PFSK-1 (cell line): Measurements from ENCODE around the gene ITPKB.

Source experiments
- FOXP2 ChIP-seq: optimal IDR thresholded peaks from 2 replicates; pipeline ENCODE3; 2011; ENCODE audit warnings: borderline replicate concordance, control low read depth, inconsistent platforms; ENCODE audit not compliant: insufficient read depth; ENCODE audit errors: extremely low read length, extremely low read depth
- POLR2AphosphoS5 ChIP-seq: IDR thresholded peaks from 2 replicates; pipeline ENCODE4 v1.6.1; 2012; ENCODE audit warnings: low read depth, mild to moderate bottlenecking, control low read depth, low read length, moderate library complexity
- REST ChIP-seq, 2 experiments: IDR thresholded peaks; 2 replicates each; pipeline versions ENCODE4 v1.6.1 to v1.8.0; 2011 to 2012; ENCODE audit warnings: low read depth in 2 of 2, low read length in 2 of 2, control low read depth in 1 of 2, inconsistent platforms in 1 of 2, mild to moderate bottlenecking in 1 of 2, moderate library complexity in 1 of 2; ENCODE audit not compliant: insufficient read depth in 1 of 2
- SIN3A ChIP-seq: IDR thresholded peaks from 2 replicates; pipeline ENCODE4 v1.6.1; 2012; ENCODE audit warnings: mild to moderate bottlenecking, low read length, moderate library complexity, borderline replicate concordance; ENCODE audit not compliant: insufficient read depth
- TAF1 ChIP-seq: IDR thresholded peaks from 2 replicates; pipeline ENCODE4 v1.6.1; 2012; ENCODE audit warnings: low read length, control low read depth, borderline replicate concordance; ENCODE audit not compliant: insufficient read depth

ITPKB gene

GRCh38 chr1:226688056-226688748 lies 50.9 kb downstream of the ITPKB start:
- TF ChIP-seq POLR2AphosphoS5 (no peak), SIN3A (no peak), FOXP2 (no peak), TAF1 (no peak), REST (IDR thresholded peaks at IDR 0.05; ENCODE audit: insufficient read depth in 1 of 2, low read depth in 2 of 2, low read length in 2 of 2) (no peak)

- TF ChIP-seq REST (IDR thresholded peaks at IDR 0.05; ENCODE audit: insufficient read depth in 1 of 2, low read depth in 2 of 2, low read length in 2 of 2) = no peak
- no peak for TF ChIP-seq POLR2AphosphoS5
- no peak for TF ChIP-seq FOXP2
- no peak for TF ChIP-seq TAF1
- no peak for TF ChIP-seq SIN3A
Observed at GRCh38 chr1:226687426-226687825, 51.7 kb downstream of the ITPKB start.

- TF ChIP-seq REST (IDR thresholded peaks at IDR 0.05; ENCODE audit: insufficient read depth in 1 of 2, low read depth in 2 of 2, low read length in 2 of 2) (no peak), FOXP2 (no peak), TAF1 (no peak), SIN3A (no peak), POLR2AphosphoS5 (no peak)
Observed at GRCh38 chr1:226686440-226687425, 52.3 kb downstream of the ITPKB start.

GRCh38 chr1:226685196-226685820 lies 53.8 kb downstream of the ITPKB start:
- no peak for TF ChIP-seq SIN3A
- TF ChIP-seq POLR2AphosphoS5 = no peak
- no peak for TF ChIP-seq TAF1
- no peak for TF ChIP-seq REST (IDR thresholded peaks at IDR 0.05; ENCODE audit: insufficient read depth in 1 of 2, low read depth in 2 of 2, low read length in 2 of 2)
- TF ChIP-seq FOXP2 = no peak
